ENCODE measurements around the gene SLC7A1.

SLC7A1 gene

GRCh38 chr13:29526741-29527140 is 68.7 kb downstream of the SLC7A1 start:
- DNase-seq: no peak

GRCh38 chr13:29525757-29526156 is 69.7 kb downstream of the SLC7A1 start:
- no peak for DNase-seq

GRCh38 chr13:29524641-29525040 is 70.8 kb downstream of the SLC7A1 start:
- DNase-seq: no peak

DNA sequence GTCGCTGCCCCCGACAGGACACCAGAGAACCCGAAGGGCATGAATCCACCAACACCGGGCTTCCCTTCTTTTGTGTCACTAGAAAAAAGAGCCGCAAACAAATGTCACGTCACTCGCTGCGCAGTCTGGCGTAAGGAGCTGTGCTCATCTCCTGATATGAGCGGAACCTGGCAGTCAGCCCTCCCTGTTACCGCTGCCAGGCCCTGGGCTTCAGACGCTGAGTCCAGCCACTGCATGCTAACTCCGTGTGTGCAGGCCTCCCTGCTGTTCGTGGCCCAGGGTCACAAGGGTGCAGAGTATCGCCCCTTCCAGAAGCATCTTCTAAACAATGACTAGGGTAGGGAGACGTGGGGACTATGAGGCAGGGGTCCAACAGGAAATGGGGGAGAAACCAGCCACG is 71.3 kb downstream of the SLC7A1 start:
- no peak for DNase-seq

- DNase-seq: no peak
These were observed 72.1 kb downstream of the SLC7A1 start for GRCh38 chr13:29523199-29523961.

DNA sequence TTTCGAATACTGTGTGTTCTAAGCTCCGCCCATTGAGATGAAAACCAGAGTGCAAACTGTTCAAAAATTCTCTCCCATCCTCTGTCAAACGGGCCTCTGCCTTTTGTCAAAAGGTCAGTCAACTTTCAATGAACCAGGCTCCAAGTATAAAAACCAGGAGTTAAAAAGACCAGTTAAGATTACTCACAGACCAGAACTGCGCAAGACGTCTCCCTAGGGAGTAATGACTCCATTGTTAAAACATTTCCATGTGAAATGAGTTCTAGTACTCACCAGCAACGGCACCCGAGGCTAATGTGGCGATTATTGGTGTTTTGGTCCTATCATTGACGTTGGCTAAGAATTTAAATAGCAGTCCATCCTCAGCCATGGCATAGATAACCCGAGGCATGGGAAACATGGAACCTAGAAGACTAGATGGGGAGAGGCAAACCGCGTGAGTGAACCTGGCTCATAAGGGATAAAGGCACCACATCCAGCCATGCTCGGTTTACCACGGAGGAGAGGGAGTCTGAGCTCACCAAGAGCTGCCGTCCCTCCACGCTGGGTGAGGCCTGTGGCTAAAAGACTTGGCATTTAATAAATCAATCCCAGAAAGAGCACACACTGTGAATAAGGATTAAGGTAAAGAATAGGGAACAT is 73.3 kb downstream of the SLC7A1 start:
- no peak for DNase-seq

DNA sequence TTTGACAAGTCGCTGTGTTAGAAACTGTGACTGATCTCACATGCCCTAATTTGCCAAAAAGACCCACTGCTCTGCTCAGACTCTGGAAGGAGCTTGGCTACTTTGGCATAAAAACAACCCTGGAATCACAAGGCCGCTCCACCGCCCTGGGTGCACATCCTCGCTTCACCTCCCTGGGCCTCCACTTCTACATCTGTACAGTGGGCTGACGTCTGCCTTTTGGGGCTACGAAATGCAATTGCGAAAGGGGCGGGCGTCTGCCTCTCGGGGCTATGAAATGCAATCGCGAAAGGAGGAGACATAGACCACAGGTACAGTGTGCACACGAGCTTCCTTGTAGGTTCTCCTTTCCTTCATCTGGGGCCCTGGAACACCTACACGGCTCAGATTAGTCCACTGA is 74.2 kb downstream of the SLC7A1 start:
- DNase-seq: no peak

DNA sequence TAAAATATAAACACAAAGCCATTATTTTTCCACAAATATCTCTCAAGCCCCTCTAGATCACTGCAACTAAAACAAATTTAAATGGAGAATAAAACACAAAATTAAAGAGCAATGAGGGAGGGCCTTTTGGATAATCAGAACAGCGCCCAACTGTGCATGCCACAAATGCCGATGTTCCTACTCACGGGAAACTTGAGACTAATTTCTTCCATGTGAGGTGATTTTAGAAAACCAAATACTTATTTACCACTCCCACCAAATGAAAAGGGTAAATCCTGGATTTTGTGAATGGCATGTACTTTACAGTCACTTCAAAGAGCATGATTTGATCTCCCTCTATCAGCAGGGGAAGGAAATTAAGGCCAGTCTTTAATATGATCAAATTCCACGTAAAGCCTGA is 74.8 kb downstream of the SLC7A1 start:
- no peak for DNase-seq

DNA sequence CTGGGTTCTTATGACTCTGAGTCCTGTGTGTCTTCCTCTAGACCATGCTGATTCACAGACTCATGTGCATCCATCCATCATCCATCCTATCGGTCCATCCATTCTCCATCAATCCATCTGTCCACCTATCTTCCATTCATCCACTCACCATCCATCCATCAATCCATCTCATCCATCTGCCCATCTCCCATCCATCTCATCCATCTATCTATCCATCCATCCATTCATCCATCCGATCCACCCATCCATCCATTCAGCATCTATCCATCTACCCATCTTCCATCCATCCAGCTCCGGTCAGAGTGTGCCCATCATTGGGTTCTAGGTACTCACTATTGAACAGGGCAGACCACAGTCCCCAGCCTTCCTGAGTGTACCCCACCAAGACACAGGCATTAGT is 75.6 kb downstream of the SLC7A1 start:
- no peak for DNase-seq

DNA sequence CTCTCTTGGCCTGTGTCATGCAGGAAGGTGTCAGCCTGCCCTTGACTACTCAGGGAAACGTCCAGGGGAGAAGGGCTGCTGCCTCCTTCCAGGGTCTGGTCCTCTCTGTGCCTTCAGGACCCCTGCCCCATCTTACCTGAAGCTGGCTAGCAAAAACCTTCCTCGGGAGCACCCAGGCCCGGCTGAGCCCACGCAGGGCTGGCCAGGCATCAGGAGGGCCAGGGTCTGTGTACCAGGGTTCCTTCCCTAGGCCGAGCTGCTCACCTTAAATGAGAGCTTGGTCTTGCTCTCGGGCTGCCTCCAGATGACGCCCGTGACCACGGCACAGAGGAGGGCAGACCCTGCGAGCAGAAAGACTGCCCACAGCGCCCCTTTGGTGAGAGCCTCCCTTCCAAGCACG is 78.6 kb downstream of the SLC7A1 start:
- DNase-seq: no peak

- DNase-seq: no peak
These were observed 79.5 kb downstream of the SLC7A1 start for GRCh38 chr13:29516012-29516411.

GRCh38 chr13:29515372-29515771 is 80.1 kb downstream of the SLC7A1 start:
- DNase-seq: no peak

DNA sequence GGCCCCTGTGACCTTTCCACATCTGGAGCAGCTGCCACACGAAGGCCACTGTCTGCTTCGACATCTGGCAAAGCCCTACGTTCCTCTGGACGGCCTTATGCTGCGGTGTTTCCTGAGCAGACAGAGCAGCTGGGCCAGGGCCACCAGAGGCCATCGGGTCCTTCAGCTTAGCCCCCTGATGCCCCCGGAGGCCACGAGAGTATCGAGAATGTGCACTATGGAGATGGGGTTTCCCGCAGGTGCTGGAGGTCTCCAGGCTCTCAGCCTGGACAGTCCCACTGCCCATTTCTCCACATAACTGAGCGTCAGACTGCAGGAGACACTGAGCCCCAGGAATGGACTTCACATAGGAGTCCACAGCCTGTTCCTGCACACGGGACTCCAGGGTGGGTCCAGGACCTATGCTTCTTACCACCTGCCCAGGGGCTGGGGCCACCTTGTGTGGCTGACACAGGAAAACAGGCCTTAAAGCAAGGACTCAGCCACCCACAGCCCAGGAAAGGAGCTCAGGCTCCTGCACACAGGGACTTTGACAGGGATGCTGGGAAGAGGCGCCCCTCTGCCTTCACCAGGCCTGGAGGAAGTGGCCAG is 80.7 kb downstream of the SLC7A1 start:
- DNase-seq: no peak

- DNase-seq: no peak
These were observed 81.3 kb downstream of the SLC7A1 start for GRCh38 chr13:29513981-29514719.

- DNase-seq: no peak
These were observed 82.2 kb downstream of the SLC7A1 start for GRCh38 chr13:29513002-29513980.

GRCh38 chr13:29511980-29512379 is 83.5 kb downstream of the SLC7A1 start:
- DNase-seq: no peak

GRCh38 chr13:29511106-29511796 is 84.2 kb downstream of the SLC7A1 start:
- no peak for DNase-seq

- no peak for DNase-seq
These were observed 84.8 kb downstream of the SLC7A1 start for GRCh38 chr13:29510651-29511084.

DNA sequence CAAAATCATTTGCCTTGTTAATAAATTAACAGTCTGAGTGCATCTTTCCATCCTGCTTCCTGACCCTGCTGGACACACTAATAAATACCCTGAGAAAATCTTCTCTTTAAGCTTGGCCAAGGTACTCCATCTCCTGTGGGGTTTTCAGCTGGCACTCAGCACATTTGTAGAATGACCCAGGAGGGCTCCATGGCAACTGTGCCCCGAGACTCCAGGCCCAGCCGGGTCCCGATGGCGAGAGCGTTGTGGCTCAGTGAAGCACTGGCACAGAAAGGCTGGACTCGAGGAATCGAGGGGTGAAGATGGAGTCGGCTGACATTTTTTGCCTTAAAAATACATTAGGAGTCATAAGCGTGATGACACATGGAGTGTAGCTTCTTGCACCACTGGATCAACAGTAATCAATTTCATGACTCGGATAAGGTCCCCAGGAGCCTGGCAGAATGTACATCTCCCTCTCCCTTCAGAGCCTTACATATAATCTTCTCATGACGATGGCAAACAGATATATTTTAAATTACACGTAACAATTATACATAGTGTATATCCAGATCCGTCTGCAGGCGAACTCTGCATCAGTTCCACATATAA is 85.4 kb downstream of the SLC7A1 start:
- no peak for DNase-seq

GRCh38 chr13:29508876-29509252 is 86.6 kb downstream of the SLC7A1 start:
- DNase-seq: no peak
